ENCODE measurements around the gene PROSER2.

GRCh38 chr10:11804336-11804735 is 18.8 kb upstream of the PROSER2 start:
- TF ChIP-seq CTCF (optimal IDR thresholded peaks at IDR 0.05 in 1 of 3, IDR thresholded peaks at IDR 0.05 in 1 of 3, conservative IDR thresholded peaks at IDR 0.05 in 1 of 3; ENCODE audit: extremely low read depth in 1 of 3, insufficient read depth in 2 of 3, low read length in 3 of 3) (no peak), EZH2 (IDR thresholded peaks at IDR 0.05; ENCODE audit: low read length) (no peak)
